Motor neuron (in vitro differentiated cells): Measurements from ENCODE around the gene AP5Z1. TPM values are rescaled to one million over a fixed set of nuclear protein-coding genes. Genes with fewer than 3 reads are reported as not detected.
A peak's percentile ranks its signal among the peaks of the same experiment; 100 is the strongest.
"Not testable (repeated sequence)": the region's sequence is repeated elsewhere in the genome, so short reads cannot be mapped to it uniquely, and the experiment has no call there.

Experiments
- ATAC-seq, 8 experiments: fragments of 200-7000 bp; cut with Tn5 transposase; replicated peaks in 6 of 8; 2 replicates each; pipeline ENCODE4 v1.8.0; 2021; ENCODE audit warnings: mild to moderate bottlenecking in 8 of 8, moderate library complexity in 8 of 8
- H3K27ac ChIP-seq, 2 donors: fragments of 250-450 bp; sonication (Bioruptor Pico); 2 replicates each; pipeline ENCODE4 v1.9.0; 2021; ENCODE audit warnings: antibody characterized with exemption in 2 of 2, mild to moderate bottlenecking in 2 of 2, moderate library complexity in 1 of 2
- H3K4me1 ChIP-seq, 2 donors: fragments of 250-450 bp; sonication (Bioruptor Pico); replicated peaks in 1 of 2; 2 replicates each; pipeline ENCODE4 v1.6.1; 2021; ENCODE audit warnings: antibody characterized with exemption in 2 of 2, mild to moderate bottlenecking in 2 of 2, moderate library complexity in 1 of 2
- H3K4me3 ChIP-seq, 5 donors: fragments of 250-450 bp; sonication (Bioruptor Pico); 2 replicates each; pipeline ENCODE4 v1.9.0; 2021; ENCODE audit warnings: antibody characterized with exemption in 5 of 5, mild to moderate bottlenecking in 5 of 5, moderate library complexity in 4 of 5
- WGBS, 10 experiments: fragments of 450-650 bp; shearing (Covaris generic); methylation state at CpG; one replicate each; pipeline ENCODE4 v1.0.0; 2022; 5-methylcytosine and 5-hydroxymethylcytosine counted together
- in situ Hi-C, 9 experiments: fragments of 400-800 bp; cut with MboI; loops; one replicate each; pipeline ENCODE4 v1.15.0; 2021; ENCODE audit warnings: low sequenced_read_pairs in 9 of 9, low pct_unique_long_range_greater_than_20kb in 2 of 9; ENCODE audit not compliant: unreplicated experiment in 9 of 9
- total RNA-seq, 8 experiments: library from RNA; unstranded; fragments of 300-600 nt; gene quantifications; 2 replicates each; pipeline versions ENCODE4 v1.2.3 to v1.2.4, GENCODE V29; 2022

The AP5Z1 gene
- total RNA-seq, 8 experiments from 2014 or later: 9.1 to 34.0 (median 18.3) TPM

- in situ Hi-C loops: loop anchor here in 2 of 9 experiments (10.0 to 25.0 kb wide), 2 partner anchors 288 to 291 kb away; no protein-coding TSS in a partner anchor
- no peak for ATAC-seq
- H3K4me1 ChIP-seq: peaks cover 13 to 17% of the 10 kb centered on the region in 2 donors
- H3K4me3 ChIP-seq: no peak overlapping the region
- 13 to 100% (median 89%) methylated on average over 1 to 8 of the region's 9 CpGs; no CpG with 5 or more reads in 2 of the 10 experiments for WGBS, 10 experiments
- no peak overlapping the region for H3K27ac ChIP-seq
Observed at GRCh38 chr7:4796453-4796852, 21.0 kb downstream of the AP5Z1 start.

DNA sequence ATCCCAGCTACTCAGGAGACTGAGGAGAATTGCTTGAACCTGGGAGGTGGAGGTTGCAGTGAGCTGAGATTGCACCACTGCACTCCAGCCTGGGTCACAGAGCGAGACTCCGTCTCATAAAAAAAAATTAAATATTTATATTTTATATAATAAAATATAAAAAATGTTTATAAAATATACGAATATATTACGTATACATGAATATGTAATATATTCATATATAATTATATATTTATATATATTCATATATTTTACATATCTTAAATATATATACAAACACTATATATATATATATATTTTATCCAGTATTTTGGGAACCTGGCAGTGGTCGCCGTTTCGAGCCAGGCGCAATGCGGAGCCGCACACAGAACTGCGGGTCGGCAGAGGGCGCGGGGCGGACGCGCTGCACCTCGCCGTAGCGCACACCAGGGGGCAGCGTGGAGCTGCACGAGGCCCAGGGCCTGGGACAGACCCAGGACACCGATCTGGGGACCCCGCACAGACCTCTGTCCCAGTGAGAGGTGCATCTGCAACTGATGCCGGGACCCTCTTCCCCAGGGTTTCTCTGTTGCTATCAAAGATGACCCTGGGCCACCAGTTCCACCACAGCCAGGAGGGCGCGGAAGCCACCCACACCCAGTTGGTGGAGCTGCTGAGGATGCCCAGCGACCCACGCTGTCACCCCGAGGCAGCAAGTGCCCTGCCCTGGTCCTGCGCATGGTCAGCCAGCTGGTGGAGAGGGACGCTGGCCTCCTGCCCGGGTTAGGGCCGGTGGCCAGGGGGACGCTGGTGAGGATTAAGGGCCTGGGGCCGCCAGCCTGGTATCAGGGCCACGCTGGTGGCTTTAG is 22.7 kb downstream of the AP5Z1 start:
- ATAC-seq: peak; percentile 11 to 79 (median 56)
- WGBS, 10 experiments: 13 to 100% (median 47%) methylated on average over 2 to 16 of the region's 37 CpGs; no CpG with 5 or more reads in 1 of the 10 experiments
- Histone ChIP-seq H3K4me3 (no peak overlapping the region), H3K27ac (no peak overlapping the region), H3K4me1 (peaks cover 9% of the 10 kb centered on the region in 2 donors)
- in situ Hi-C loops: loop anchor here in 2 of 9 experiments (10.0 to 25.0 kb wide), 2 partner anchors 287 to 289 kb away; no protein-coding TSS in a partner anchor

- H3K27ac ChIP-seq: no peak overlapping the region
- no peak overlapping the region for H3K4me3 ChIP-seq
- 60 to 100% (median 86%) methylated on average over 4 to 10 of the region's 15 CpGs; no CpG with 5 or more reads in 7 of the 10 experiments for WGBS, 10 experiments
- ATAC-seq: peak in 1 of 8 experiments; percentile 0
- H3K4me1 ChIP-seq: peaks cover 9% of the 10 kb centered on the region in 2 donors
- in situ Hi-C loops: loop anchor here in 2 of 9 experiments (10.0 to 25.0 kb wide), 2 partner anchors 286 to 289 kb away; no protein-coding TSS in a partner anchor
Observed at GRCh38 chr7:4798706-4799235, 23.3 kb downstream of the AP5Z1 start.

DNA sequence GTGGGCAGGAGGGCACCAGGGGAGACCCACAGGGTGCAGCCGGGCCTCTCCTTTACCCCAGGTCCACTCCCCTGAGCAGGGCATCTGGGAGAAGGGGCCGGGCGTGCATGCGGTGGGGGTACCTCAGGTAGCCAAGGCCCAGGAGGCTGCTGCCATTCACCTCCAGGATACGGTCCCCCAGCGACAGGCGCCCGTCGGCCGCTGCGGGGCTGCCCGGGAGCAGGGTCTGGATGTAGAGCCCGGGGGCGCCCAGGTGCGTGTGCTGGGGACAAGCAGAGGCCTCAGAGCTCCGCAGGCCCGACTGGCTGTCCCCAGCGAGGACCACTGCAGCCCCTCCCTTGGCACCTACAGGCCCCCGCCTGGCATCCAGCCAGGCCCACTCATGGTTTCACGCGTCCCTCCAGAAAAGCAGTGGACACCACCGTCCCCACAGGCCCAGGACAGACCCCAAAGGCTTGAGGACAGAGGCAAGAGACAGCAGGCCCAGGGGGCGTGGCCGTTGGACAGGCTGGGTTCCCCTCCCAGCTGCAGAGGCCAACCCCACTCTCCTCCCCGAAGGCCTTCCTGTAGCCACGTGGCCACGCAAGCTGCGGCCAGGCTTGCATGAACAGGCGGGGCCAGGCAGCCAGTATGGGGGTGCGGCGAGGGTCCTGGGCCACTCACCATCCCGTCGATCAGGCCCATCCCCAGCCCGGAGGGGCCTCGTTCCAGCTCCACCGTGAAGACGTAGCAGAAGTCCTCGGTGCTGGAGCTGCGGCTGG is 24.3 kb downstream of the AP5Z1 start:
- peaks cover 9% of the 10 kb centered on the region in 2 donors for H3K4me1 ChIP-seq
- H3K4me3 ChIP-seq: no peak overlapping the region
- in situ Hi-C loops: loop anchor here in 3 of 9 experiments (10.0 to 25.0 kb wide), 2 partner anchors 285 to 288 kb away; no protein-coding TSS in a partner anchor
- 30 to 60% methylated on average over 1 to 4 of the region's 39 CpGs; no CpG with 5 or more reads in 8 of the 10 experiments for WGBS, 10 experiments
- peak overlapping the region in 1 of 2 donors; percentile 47 for H3K27ac ChIP-seq
- peak; percentile 27 to 83 (median 77) for ATAC-seq

DNA sequence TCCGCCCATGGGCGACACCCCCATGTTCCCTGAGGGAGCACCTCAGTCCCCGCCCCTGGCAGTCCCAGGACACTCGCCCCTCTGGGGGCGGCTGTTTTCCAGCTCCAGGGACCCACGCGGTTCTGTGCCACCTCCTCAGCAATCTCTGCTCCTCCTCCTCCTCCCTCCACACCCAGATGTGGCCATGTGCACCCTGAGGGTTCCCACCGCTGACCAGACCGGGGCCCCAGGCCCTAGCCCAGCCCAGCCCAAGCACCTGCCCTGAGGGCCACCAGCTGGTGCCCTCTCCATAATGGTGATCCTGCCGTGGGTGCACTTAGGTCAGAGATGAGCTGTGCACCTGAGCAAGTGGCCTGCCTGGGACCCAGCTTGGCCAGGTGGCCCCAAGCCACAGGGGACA is 25.1 kb downstream of the AP5Z1 start:
- in situ Hi-C loops: loop anchor here in 1 of 9 experiments (25.0 kb wide), 1 partner anchor 287 kb away; no protein-coding TSS in a partner anchor
- Histone ChIP-seq H3K4me3 (no peak overlapping the region), H3K27ac (peak overlapping the region in 1 of 2 donors; percentile 47), H3K4me1 (peaks cover 9% of the 10 kb centered on the region in 2 donors)
- WGBS, 10 experiments: 0% methylated on average over 2 of the region's 10 CpGs; no CpG with 5 or more reads in 9 of the 10 experiments
- ATAC-seq: peak in 2 of 8 experiments; percentile 8 to 19

- Histone ChIP-seq H3K4me3 (no peak overlapping the region), H3K4me1 (peaks cover 9% of the 10 kb centered on the region in 2 donors), H3K27ac (no peak overlapping the region)
- WGBS, 10 experiments: 80 to 89% methylated on average over 1 to 3 of the region's 27 CpGs; no CpG with 5 or more reads in 8 of the 10 experiments
- in situ Hi-C loops: loop anchor here in 1 of 9 experiments (25.0 kb wide), 1 partner anchor 286 kb away; no protein-coding TSS in a partner anchor
- ATAC-seq: peak in 1 of 8 experiments; percentile 3
Observed at GRCh38 chr7:4800926-4801838, 25.8 kb downstream of the AP5Z1 start.

DNA sequence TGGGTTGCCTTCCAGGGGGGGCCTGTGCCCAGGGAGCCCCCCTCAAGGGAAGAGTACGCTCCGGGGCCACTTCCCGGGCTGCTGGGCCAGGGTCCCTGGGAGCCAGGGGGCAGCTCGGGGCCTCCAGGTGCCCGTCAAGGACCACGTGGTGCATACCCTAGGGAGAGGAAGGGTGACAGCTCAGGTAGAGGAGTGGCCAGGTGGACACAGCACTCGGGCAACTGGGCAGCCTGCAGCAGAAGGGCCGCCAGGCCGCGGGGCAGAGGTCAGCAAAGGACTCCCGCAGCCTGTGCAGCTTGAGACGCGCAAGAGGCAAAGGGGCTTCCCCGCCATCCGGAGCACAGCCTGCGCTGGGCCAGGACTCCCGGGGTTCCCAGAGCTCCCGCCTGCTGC is 26.4 kb downstream of the AP5Z1 start:
- no peak for ATAC-seq
- Histone ChIP-seq H3K4me1 (peaks cover 9% of the 10 kb centered on the region in 2 donors), H3K27ac (no peak overlapping the region), H3K4me3 (no peak overlapping the region)
- WGBS, 10 experiments: 67% methylated on average over 1 of the region's 18 CpGs; no CpG with 5 or more reads in 9 of the 10 experiments
- in situ Hi-C loops: loop anchor here in 1 of 9 experiments (25.0 kb wide), 1 partner anchor 285 kb away; no protein-coding TSS in a partner anchor

GRCh38 chr7:4802577-4802976 is 27.2 kb downstream of the AP5Z1 start:
- not testable (repeated sequence) for H3K4me1 ChIP-seq, ATAC-seq, H3K27ac ChIP-seq, H3K4me3 ChIP-seq
- WGBS, 10 experiments: no CpG with 5 or more reads among the region's 23 CpGs
- in situ Hi-C loops: loop anchor here in 1 of 9 experiments (25.0 kb wide), 1 partner anchor 285 kb away; no protein-coding TSS in a partner anchor

DNA sequence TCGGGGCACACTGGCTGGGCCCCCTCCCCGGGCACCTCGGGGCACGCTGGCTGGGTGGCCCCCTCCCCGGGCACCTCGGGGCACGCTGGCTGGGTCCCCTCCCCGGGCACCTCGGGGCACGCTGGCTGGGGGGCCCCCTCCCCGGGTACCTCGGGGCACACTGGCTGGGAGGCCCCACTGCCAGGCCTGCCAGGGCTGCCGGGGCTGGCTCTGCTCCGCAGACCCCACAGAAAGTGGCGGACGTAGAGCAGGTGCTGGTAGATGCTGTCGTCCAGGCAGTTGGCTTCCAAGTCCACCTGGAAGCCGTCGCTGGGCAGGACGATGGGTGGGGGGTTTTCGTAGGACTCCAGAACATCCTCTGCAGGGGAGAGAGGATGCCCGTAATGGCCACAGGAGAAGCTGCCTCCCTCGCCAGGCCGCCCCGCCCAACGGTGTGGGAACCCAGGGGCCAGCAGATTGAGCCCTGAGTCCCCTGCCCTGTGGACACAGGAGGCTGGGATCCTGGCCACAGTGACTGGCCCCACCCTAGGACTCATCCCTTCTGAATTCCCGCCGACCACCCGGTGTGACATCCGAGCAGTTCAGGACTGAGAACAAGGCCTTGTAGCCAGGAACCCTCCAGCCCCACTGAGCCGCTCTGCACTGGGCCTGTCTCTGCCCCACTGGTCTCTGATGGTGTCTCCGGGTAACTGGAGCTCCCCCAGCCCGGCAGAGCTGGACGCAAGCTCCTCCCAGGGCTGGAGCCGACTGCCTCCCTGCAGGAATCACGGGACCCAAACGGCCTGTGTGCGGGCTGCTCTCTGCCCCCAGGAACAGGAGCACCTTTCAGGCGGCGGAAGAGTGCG is 28.2 kb downstream of the AP5Z1 start:
- H3K4me1 ChIP-seq: peaks cover 9% of the 10 kb centered on the region in 2 donors
- no peak overlapping the region for H3K4me3 ChIP-seq
- peak in 5 of 8 experiments; percentile 1 to 21 (median 18) for ATAC-seq
- in situ Hi-C loops: loop anchor here in 1 of 9 experiments (25.0 kb wide), 1 partner anchor 284 kb away; no protein-coding TSS in a partner anchor
- 52 to 94% (median 86%) methylated on average over 2 to 6 of the region's 41 CpGs; no CpG with 5 or more reads in 6 of the 10 experiments for WGBS, 10 experiments
- no peak overlapping the region for H3K27ac ChIP-seq

GRCh38 chr7:4805110-4805983 is 29.9 kb downstream of the AP5Z1 start:
- Histone ChIP-seq H3K4me1 (no peaks in the 10 kb centered on the region), H3K4me3 (no peak overlapping the region), H3K27ac (no peak overlapping the region)
- in situ Hi-C loops: loop anchor here in 1 of 9 experiments (25.0 kb wide), 1 partner anchor 282 kb away; no protein-coding TSS in a partner anchor
- WGBS, 10 experiments: 92 to 100% (median 98%) methylated on average over 1 to 7 of the region's 29 CpGs; no CpG with 5 or more reads in 4 of the 10 experiments
- peak in 1 of 8 experiments; percentile 69 for ATAC-seq
